Measurements from ENCODE around the gene THOC5.
"Not testable (repeated sequence)": the region's sequence is repeated elsewhere in the genome, so short reads cannot be mapped to it uniquely, and the experiment has no call there.

THOC5 gene

GRCh38 chr22:29563652-29564460 is 10.3 kb upstream of the THOC5 start:
- DNase-seq (ENCODE audit: low spot score) = no peak

GRCh38 chr22:29559853-29560252 is 6.3 kb upstream of the THOC5 start:
- no peak for DNase-seq (ENCODE audit: low spot score)

GRCh38 chr22:29559030-29559429 is 5.5 kb upstream of the THOC5 start:
- no peak for DNase-seq (ENCODE audit: low spot score)

GRCh38 chr22:29555065-29555644 is 1.6 kb upstream of the THOC5 start:
- no peak for DNase-seq (ENCODE audit: low spot score)

- DNase-seq (ENCODE audit: low spot score) = not testable (repeated sequence)
These were observed 1.2 kb downstream of the THOC5 start for GRCh38 chr22:29552357-29552756.

- DNase-seq (ENCODE audit: low spot score) = no peak
These were observed 3.6 kb downstream of the THOC5 start for GRCh38 chr22:29550005-29550404.

GRCh38 chr22:29545045-29545444 is 8.5 kb downstream of the THOC5 start:
- not testable (repeated sequence) for DNase-seq (ENCODE audit: low spot score)

- DNase-seq (ENCODE audit: low spot score) = no peak
These were observed 11.7 kb downstream of the THOC5 start for GRCh38 chr22:29541845-29542244.

GRCh38 chr22:29539105-29539504 is 14.5 kb downstream of the THOC5 start:
- DNase-seq (ENCODE audit: low spot score) = no peak

GRCh38 chr22:29536411-29536810 is 17.1 kb downstream of the THOC5 start:
- no peak for DNase-seq (ENCODE audit: low spot score)

GRCh38 chr22:29531419-29531818 is 22.1 kb downstream of the THOC5 start:
- no peak for DNase-seq (ENCODE audit: low spot score)

GRCh38 chr22:29530716-29531115 is 22.8 kb downstream of the THOC5 start:
- no peak for DNase-seq (ENCODE audit: low spot score)

GRCh38 chr22:29528144-29528543 is 25.4 kb downstream of the THOC5 start:
- DNase-seq (ENCODE audit: low spot score) = no peak

- no peak for DNase-seq (ENCODE audit: low spot score)
These were observed 28.9 kb downstream of the THOC5 start for GRCh38 chr22:29524442-29525191.

- no peak for DNase-seq (ENCODE audit: low spot score)
These were observed 29.8 kb downstream of the THOC5 start for GRCh38 chr22:29523761-29524160.

- DNase-seq (ENCODE audit: low spot score) = no peak
These were observed 32.0 kb downstream of the THOC5 start for GRCh38 chr22:29521526-29521925.

GRCh38 chr22:29520851-29521250 is 32.7 kb downstream of the THOC5 start:
- no peak for DNase-seq (ENCODE audit: low spot score)

- no peak for DNase-seq (ENCODE audit: low spot score)
These were observed 33.6 kb downstream of the THOC5 start for GRCh38 chr22:29519996-29520395.

GRCh38 chr22:29518427-29518826 is 35.1 kb downstream of the THOC5 start:
- no peak for DNase-seq (ENCODE audit: low spot score)

GRCh38 chr22:29517215-29517908 is 36.2 kb downstream of the THOC5 start:
- DNase-seq (ENCODE audit: low spot score) = no peak

GRCh38 chr22:29512031-29512430 is 41.5 kb downstream of the THOC5 start:
- DNase-seq (ENCODE audit: low spot score) = no peak

GRCh38 chr22:29511126-29511862 is 42.3 kb downstream of the THOC5 start:
- no peak for DNase-seq (ENCODE audit: low spot score)
